Measurements from ENCODE around the gene TAT.

TAT gene

GRCh38 chr16:71547168-71547567 is 29.7 kb downstream of the TAT start:
- in situ Hi-C loops (cut with MboI; ENCODE audit: low sequenced_read_pairs): no loop called here

DNA sequence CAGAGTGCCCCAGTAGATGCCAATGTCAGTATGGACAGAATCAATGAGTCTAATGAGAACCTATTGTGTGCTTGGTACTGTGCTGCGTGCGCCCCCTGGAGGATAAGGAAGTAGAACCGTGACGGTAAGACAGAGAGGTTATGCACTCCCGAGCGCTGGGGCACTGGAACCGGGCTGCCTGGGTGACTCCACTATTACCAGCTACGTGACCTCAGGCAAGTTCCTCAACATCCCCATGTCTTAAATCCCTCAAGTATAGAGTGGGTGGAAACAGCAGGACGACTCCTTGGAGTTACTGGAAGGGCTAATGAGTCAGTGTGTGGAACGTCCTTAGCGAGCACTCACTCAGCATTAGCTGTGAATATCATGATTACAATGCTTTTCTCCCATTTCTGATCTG is 34.5 kb downstream of the TAT start:
- in situ Hi-C loops (cut with MboI; ENCODE audit: low sequenced_read_pairs): no loop called here

- in situ Hi-C loops (cut with MboI; ENCODE audit: low sequenced_read_pairs): no loop called here
These were observed 39.2 kb downstream of the TAT start for GRCh38 chr16:71537643-71538042.

DNA sequence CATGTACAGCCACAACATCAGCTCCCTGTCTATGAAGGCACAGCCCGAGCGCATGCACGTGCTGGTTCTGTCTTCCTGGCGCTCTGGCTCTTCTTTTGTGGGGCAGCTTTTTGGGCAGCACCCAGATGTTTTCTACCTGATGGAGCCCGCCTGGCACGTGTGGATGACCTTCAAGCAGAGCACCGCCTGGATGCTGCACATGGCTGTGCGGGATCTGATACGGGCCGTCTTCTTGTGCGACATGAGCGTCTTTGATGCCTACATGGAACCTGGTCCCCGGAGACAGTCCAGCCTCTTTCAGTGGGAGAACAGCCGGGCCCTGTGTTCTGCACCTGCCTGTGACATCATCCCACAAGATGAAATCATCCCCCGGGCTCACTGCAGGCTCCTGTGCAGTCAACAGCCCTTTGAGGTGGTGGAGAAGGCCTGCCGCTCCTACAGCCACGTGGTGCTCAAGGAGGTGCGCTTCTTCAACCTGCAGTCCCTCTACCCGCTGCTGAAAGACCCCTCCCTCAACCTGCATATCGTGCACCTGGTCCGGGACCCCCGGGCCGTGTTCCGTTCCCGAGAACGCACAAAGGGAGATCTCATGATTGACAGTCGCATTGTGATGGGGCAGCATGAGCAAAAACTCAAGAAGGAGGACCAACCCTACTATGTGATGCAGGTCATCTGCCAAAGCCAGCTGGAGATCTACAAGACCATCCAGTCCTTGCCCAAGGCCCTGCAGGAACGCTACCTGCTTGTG is 40.0 kb downstream of the TAT start:
- in situ Hi-C loops (cut with MboI; ENCODE audit: low sequenced_read_pairs): no loop called here

- in situ Hi-C loops (cut with MboI; ENCODE audit: low sequenced_read_pairs): no loop called here
These were observed 44.5 kb downstream of the TAT start for GRCh38 chr16:71532366-71532765.

- in situ Hi-C loops (cut with MboI; ENCODE audit: low sequenced_read_pairs): no loop called here
These were observed 48.0 kb downstream of the TAT start for GRCh38 chr16:71528863-71529262.

DNA sequence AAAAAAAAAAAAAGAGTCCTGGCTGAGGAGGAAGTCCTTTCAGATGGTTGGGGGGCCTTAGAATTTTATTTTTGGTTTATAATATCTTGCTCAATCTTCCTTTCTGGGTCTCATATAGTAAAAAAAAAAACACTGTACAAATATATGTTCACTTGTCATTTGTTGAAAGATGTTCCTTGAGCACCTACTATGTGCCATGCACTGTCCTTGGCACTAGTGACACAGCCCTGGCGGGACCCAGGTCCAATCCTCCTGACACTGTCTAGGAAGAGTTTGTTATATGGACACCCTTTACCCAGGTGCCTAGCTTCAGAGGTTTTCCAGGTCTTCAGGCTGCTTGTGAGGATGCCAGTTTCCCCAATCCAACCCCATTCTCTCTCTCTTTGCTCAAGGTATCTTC is 48.6 kb downstream of the TAT start:
- in situ Hi-C loops (cut with MboI; ENCODE audit: low sequenced_read_pairs): no loop called here

DNA sequence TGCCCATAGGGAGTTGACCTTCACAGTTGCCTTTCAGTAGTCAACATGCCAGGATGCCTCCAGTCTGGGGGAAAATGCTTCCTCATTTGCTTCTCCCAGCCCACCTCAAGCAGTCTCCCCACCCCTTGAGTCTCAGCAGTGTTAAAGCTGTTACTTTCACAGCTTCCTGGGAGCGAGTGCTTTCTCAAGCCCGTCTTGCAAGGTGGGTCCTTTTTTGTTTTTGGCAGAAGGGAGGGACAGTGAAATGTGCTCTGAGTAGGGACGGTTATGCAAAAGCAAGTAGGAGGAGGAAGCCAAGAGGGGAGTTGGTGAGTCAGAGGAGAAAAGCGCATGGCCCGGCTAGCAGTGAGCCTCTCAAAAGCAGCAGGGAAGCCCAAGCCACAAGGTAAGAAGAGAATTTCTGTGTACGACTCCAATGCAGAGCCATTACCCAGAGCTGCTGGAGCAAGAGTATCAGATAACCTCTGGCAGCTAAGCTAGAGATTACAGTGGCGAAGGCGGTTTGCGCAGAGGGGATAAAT is 50.7 kb downstream of the TAT start, which contains the start of gene CHST4:
Gene CHST4, plus strand, starts transcription at position 316 of the 521 bp plus-strand sequence. CDS start 10,252 bp downstream, outside the sequence.
- in situ Hi-C loops (cut with MboI; ENCODE audit: low sequenced_read_pairs): no loop called here

DNA sequence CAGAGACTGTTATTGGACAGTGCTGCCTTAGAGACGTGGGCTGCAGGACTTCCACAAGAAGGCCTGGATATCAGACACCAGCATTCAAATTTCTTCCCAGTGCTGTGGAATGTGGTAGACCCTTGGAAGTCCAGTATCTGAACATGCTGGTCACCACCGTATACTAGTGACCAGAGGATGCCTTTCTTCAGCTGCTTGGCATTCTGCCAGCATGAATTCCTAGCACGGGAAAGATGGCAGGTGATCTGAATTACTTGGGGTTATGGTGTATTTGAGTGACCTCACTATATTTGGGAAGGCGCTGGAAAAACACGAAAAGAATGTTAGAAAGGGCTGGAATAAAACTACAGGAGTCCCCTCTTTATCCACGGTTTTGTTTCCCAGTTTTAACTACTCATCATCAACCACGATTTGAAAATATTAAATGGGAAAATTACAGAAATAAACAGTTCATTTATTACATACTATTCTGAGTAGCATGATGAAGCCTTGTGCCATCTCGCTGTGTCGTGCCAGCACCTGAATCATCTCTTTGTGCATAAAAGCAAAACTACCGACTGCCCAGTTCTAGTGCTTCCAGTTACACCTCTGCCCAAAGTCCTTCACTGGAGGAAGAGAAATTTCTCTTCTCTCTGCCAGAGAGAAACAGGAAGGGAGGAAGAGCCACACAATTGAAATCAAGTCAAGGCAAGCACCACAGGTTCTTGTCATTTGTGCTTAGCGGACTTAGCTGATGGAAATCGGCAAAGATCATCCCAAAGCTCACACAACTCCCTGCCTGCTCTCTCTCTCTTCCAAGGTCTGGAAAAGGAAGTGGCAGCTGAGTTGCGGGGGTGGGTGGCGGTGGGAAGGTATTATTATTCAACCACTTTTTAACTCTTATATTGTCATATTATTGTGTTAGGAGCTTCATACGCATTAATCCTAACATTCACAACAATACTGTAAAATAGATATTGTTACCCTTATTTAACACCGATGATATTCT is 52.0 kb downstream of the TAT start:
- in situ Hi-C loops (cut with MboI; ENCODE audit: low sequenced_read_pairs): no loop called here

GRCh38 chr16:71520550-71520949 is 56.3 kb downstream of the TAT start:
- in situ Hi-C loops (cut with MboI; ENCODE audit: low sequenced_read_pairs): no loop called here
